K562 (cell line): ENCODE results near the gene SHOX. TPM values are rescaled to one million over a fixed set of nuclear protein-coding genes. Genes with fewer than 3 reads are reported as not detected.

Experiments used
- CHD7 ChIP-seq: fragments of 200-600 bp; sonication (generic); IDR thresholded peaks from one replicate; pipeline ENCODE4 v1.6.1; 2012; ENCODE audit warnings: mild to moderate bottlenecking, low read depth, low read length, inconsistent platforms
- ETS2 ChIP-seq: IDR thresholded peaks from 2 replicates; pipeline ENCODE4 v1.6.1; 2016; ENCODE audit warnings: borderline replicate concordance, missing genetic modification characterization, mild to moderate bottlenecking, moderate library complexity, missing compliant biosample characterization; ENCODE audit not compliant: poor library complexity, severe bottlenecking
- PHF21A ChIP-seq: fragments of 450-650 bp; IDR thresholded peaks from 2 replicates; pipeline ENCODE4 v1.6.1; 2017; ENCODE audit warnings: low read depth, borderline replicate concordance
- PYGO2 ChIP-seq: fragments of 450-650 bp; IDR thresholded peaks from 2 replicates; pipeline ENCODE4 v1.6.1; 2016; ENCODE audit warnings: mild to moderate bottlenecking, missing genetic modification characterization, moderate library complexity, missing compliant biosample characterization
- XRCC5 ChIP-seq: fragments of 200-400 bp; formaldehyde crosslinking; IDR thresholded peaks from 2 replicates; pipeline ENCODE4 v1.6.1; 2017; ENCODE audit warnings: low read depth, mild to moderate bottlenecking, low read length
- ZBTB26 ChIP-seq: fragments of 450-650 bp; formaldehyde crosslinking; IDR thresholded peaks from 2 replicates; pipeline ENCODE4 v1.4.0; 2022; ENCODE audit warnings: missing genetic modification characterization
- ZNF354B ChIP-seq: fragments of 250-450 bp; sonication (Bioruptor Pico); IDR thresholded peaks from 2 replicates; pipeline ENCODE4 v1.4.0; 2020
- polyA plus RNA-seq, 8 experiments: library from polyadenylated mRNA; depleted of rRNA in 4 of 8; stranded (reverse) in 5 of 8; unstranded in 3 of 8; fragments of >200 nt; fragmentation: Nextera tagmentation in 2 of 8; fragmentation: Illumina TruSeq in 1 of 8; extraction: Ambion mirVana in 2 of 8; extraction: Trizol in 1 of 8; gene quantifications; 2 replicates each; pipeline versions ENCODE4 v1.2.1 to v1.2.3, GENCODE V29; 2011 to 2014; ENCODE audit warnings: inconsistent platforms in 1 of 8, missing spikeins in 1 of 8
- total RNA-seq, 7 experiments: library from RNA; depleted of rRNA in 6 of 7; stranded (reverse); fragments of >200 nt in 6 of 7; fragmentation: Illumina TruSeq in 2 of 7; extraction: Trizol in 2 of 7; gene quantifications; 2 replicates each; pipeline versions ENCODE4 v1.2.1 to v1.2.3, GENCODE V29; 2011 to 2021; ENCODE audit warnings: low replicate concordance in 1 of 7
- TF ChIP-seq, protein P1 (sequence below): sonication (generic); formaldehyde crosslinking; IDR thresholded peaks from 2 replicates; pipeline ENCODE4 v1.8.0; 2022; ENCODE audit warnings: mild to moderate bottlenecking, low read depth, missing genetic modification reagents

SHOX gene
- total and polyA plus RNA-seq, 9 of the 15 experiments (the other 6 are each of a cell fraction or from before 2014, with no cell fraction given): not detected

DNA sequence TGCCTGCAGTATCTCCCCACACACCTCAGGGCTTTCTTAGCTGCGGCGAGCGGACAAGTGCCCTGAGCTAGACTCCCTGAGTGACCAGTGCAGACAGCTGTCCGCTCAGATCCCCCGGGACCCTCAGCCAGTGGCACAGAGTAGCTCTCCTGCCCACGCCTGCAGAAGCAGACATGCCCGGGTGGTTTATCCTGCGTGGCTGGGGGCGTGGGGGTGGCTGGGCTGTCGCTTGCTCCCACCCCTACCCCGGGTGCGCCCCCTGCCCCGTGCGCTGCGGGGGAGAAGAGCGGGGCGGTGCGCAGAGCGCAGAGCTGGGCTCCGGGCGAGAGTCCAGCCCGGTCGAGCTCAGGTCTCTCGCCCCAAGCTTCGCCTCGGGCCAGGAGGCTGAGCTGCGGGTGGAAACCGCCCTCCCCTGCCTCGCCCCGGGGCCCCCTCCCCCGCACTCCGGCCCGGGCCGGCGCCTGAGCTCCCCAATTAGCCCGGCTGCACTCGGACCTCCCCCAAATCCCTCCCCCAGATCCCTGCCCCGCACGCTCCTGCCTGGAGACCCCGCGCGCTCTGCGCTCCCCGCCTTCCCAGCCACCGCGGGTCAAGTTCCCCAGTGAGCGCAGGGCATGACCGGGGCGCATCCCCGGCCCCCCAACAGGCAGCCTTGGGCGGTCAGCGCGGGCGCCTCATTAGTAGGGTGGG, 11.7 kb upstream of the SHOX start (continued):
- no peak for TF ChIP-seq CHD7
- TF ChIP-seq, protein P1, sequence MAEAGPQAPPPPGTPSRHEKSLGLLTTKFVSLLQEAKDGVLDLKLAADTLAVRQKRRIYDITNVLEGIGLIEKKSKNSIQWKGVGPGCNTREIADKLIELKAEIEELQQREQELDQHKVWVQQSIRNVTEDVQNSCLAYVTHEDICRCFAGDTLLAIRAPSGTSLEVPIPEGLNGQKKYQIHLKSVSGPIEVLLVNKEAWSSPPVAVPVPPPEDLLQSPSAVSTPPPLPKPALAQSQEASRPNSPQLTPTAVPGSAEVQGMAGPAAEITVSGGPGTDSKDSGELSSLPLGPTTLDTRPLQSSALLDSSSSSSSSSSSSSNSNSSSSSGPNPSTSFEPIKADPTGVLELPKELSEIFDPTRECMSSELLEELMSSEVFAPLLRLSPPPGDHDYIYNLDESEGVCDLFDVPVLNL (CRISPR knock-in tag): no peak
- no peak for TF ChIP-seq ZBTB26
- TF ChIP-seq ETS2 (tag): no peak
- TF ChIP-seq ZNF354B (CRISPR knock-in tag): no peak
- TF ChIP-seq XRCC5: no peak
- no peak for TF ChIP-seq PHF21A
- TF ChIP-seq PYGO2: no peak
- TF ChIP-seq, all 486 proteins: peak for 0
